Glomerular endothelial cell (primary cell): Measurements from ENCODE around the gene CC2D2A. TPM values are rescaled to one million over a fixed set of nuclear protein-coding genes. Genes with fewer than 3 reads are reported as not detected.

Source experiments
- DNase-seq: peaks from one replicate; pipeline ENCODE4 v3.0.0-alpha.2; 2011; ENCODE audit warnings: low read depth, low spot score; ENCODE audit errors: extremely low read depth
- total RNA-seq: library from RNA; depleted of rRNA; stranded (reverse); fragments of >200 nt; gene quantifications from 2 replicates; pipeline ENCODE4 v1.2.3, GENCODE V29; 2015

CC2D2A gene
- total RNA-seq = 21.1 and 23.2 TPM in 2 replicates

GRCh38 chr4:15469402-15470127 lies at the start of gene CC2D2A:
CC2D2A (plus strand) TSS chr4:15469882; CDS start chr4:15475933, 6,051 bp downstream.
- no peak for DNase-seq

DNA sequence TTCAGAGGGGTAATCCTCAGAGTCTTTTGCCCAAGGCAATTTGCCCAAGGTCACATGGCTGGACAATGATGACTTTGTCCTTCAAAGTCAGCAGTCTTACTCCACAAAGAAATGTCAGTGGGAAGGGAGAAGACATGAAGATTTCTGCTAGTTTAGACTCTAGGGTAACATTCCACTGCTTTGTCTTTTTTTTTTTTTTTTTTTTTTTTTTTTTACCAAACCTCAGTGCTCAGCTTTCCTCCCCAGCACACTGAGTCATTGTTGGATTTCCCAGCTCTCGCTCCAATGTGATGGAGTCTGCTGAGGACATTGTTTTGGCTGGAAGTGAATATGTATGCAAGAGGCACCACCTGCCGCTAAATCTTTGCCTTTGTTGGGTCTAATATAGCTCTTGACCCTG lies 49.0 kb upstream of the CC2D2A start:
- no peak for DNase-seq

- DNase-seq = no peak
These were observed 46.4 kb upstream of the CC2D2A start for GRCh38 chr4:15423285-15423711.

GRCh38 chr4:15425520-15425919 lies 44.2 kb upstream of the CC2D2A start:
- no peak for DNase-seq

DNA sequence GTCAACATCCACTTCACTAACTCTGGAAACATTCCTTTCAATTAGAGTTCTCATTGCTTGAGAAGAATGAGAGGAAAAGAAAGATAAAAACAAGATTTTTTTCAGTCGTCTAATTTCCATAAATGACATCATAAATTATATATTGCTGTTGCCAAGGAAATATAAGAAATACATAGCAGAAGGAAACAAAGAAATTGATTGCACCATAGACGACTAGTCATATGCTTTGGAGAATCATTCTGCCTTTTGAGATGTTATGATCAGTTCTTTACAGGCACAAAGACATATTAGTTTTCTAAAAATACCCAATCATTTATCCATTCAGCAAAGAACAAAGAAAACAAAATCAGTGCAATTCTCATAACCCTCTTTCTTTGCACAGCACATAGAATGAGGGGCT lies 42.5 kb upstream of the CC2D2A start:
- DNase-seq = no peak

DNA sequence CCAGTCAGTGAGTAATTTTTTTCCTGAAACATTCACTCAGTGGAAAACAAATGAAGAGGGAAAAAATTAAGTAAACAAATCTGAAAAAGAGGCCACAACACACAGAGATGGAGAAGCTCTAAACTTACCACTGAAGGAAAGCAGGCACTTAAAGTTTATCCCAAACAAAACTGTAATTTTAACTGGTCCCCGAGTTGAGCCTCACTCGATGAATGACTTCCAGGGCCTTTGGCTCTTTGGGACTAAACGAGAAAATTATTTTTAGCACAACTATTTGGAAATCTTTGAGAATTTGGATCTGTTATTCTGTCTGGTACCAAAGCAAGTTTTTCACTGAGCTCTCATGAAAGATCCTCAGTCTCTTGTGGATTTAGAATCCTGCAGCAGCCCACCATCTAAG lies 42.0 kb upstream of the CC2D2A start, which contains the start of gene C1QTNF7:
C1QTNF7 (plus strand) TSS at position 333 of the 400 bp plus-strand sequence. CDS start 7,711 bp downstream, outside the sequence.
- DNase-seq = no peak

GRCh38 chr4:15428611-15429010 lies 41.1 kb upstream of the CC2D2A start:
- DNase-seq = no peak

DNA sequence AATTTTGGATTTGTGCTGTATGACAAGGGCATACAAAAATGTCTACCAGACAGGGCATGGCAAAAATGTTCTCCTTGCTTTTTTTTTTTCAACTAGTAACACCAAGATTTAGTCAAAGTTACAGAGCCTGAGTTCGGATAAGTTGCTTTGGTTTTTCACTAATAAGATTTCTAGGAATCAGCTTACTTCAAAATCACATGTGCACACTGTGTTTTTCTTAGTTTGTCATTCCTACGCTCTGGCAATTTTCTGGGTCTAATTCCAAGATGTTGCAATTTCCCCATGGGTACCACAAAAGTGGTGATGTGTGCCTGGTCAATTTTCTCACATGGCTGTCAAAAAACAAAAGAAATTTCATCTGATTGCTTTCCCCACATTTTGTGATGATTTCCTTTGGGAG lies 35.6 kb upstream of the CC2D2A start:
- no peak for DNase-seq

DNA sequence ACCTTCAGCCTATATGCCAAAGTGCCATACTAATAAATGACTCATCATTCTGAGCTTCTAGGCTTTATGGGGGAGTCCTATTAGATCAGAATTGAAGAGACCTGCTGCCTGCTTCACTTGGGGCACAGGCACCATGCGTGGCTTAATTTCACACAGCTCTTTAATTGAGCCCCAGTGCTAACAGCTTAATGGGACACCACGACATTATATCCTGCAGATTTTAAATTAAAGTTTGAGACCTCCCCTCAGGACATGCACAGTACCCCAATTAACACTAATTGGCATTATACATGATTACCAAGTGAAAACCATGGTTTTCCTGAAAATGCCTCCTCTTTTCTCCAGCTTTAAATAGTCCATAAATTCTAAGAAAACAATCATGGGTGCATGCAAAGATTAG lies 35.0 kb upstream of the CC2D2A start:
- no peak for DNase-seq

DNA sequence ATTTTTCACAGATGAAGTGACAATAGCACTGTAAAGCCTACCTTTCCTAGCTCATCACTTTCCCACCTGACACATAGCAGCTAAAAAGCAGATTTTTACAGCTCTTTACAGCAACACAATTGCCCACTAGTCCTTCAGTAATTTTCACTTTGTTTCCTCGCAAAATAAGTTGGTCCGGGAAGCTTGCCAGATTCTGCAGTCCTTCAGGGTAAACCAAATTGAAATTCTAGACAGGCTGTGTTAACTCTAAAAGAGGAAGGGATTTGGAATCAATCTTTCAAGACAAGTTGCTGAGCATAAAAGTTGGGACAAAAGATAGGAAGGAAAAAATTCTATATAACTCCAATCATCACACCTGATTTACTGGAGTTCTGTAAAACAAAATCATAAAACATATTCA lies 33.2 kb upstream of the CC2D2A start:
- DNase-seq = no peak

- no peak for DNase-seq
These were observed 30.6 kb upstream of the CC2D2A start for GRCh38 chr4:15438939-15439524.

DNA sequence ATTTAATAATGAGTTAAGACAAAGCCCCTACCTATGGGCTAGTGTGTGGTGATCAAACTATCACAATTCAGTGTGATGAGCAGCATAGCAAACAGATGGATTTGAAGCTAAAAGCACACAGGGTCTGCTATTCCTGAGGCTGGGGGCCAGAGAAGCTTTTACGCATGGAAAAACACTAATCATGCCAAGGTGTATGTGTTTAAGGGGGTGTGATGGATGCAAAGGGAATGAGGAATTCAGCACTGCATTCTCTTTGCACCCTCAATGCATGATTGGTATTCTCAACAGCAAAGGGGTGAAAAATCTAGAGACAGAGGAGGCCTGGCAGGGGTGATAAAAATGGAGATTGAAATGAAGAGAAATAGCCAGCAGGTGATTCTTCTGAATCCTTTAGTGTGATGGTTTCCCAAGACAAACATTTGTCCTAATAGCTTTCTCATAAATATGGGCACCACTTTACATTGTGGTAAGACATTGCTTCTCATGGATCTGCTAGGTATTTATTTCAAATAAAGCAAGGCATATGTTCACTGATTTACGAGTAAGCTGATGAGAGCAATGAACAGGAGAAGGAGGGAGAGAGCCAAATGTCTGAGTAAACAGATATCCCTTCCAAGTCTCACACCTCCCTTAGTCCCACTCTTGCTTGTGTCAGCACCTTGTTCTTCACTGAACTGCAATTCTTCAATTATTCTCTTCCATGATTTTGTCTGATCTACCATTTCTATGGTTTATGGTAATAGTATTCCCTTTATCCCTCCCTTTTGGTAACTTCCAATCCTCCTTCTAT lies 26.1 kb upstream of the CC2D2A start:
- no peak for DNase-seq

- no peak for DNase-seq
These were observed 25.4 kb upstream of the CC2D2A start for GRCh38 chr4:15444276-15444675.

DNA sequence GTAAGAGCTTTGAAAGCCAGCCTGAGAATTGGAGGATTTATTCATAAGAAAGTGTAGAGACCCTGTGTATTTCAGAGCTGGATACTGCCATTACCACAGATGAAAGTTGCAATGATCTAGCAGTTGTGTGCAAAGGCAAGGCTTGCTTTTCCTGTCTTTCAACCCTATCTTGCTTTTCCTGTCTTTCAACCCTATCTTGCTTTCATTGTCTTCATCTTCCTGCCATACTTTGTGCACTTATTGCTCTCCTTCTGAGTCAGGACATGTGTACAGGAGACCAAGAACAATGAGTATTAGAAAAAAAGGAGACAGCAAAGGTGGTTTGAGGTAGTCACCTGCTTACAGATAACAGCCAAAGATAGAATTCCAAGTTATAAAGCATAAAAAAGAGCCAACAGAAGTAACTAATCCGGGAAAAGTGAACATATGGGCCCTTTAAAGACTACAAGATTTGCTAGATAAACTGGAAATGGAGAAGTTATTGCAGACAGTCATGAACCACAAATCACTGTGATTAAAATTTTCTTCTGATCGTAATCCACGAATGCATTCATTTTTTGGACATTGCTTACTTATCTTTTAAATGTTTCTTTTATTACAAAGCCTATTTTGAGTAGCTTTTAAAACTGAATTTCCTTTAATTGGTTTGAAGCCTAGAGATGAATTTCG lies 24.7 kb upstream of the CC2D2A start:
- no peak for DNase-seq

GRCh38 chr4:15451181-15451865 lies 18.4 kb upstream of the CC2D2A start:
- no peak for DNase-seq

GRCh38 chr4:15451866-15452765 lies 17.6 kb upstream of the CC2D2A start:
- no peak for DNase-seq

GRCh38 chr4:15455290-15455689 lies 14.4 kb upstream of the CC2D2A start:
- DNase-seq = no peak

GRCh38 chr4:15457406-15458201 lies 12.1 kb upstream of the CC2D2A start:
- no peak for DNase-seq

DNA sequence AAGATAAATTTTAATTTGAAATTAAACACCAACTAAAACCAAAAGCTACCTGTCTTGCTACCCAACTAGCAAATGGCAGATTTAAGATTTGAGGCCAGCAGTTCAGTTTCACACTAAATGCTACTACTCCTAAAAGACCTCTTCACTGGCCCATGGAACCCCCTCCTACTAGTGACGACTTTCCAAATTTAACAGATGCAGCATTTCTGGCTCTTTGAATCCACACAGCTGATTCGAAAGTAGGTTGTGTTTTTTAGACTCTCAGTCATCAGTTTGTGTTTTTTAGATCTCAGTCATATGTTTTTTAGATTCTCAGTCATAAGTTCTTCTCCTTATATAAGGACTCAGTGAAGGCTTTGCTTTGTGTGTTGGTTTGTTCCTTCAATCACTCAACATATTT lies 11.1 kb upstream of the CC2D2A start:
- DNase-seq = no peak
